A673 (cell line): ENCODE data around the gene PPM1E.

ENCODE experiments used
- EZH2 ChIP-seq: fragments of 200-600 bp; sonication (generic); IDR thresholded peaks from 2 replicates; pipeline ENCODE4 v1.6.1; 2017; ENCODE audit warnings: borderline replicate concordance, low read depth, mild to moderate bottlenecking, mixed read lengths, antibody characterized with exemption, low read length; ENCODE audit not compliant: poor library complexity, severe bottlenecking
- TF ChIP-seq, protein P1 (sequence below): fragments of 300-800, 200-600 bp; sonication (generic); conservative IDR thresholded peaks from 2 replicates; pipeline ENCODE4 v1.5.1; 2017; ENCODE audit warnings: low read depth, mild to moderate bottlenecking, antibody characterized with exemption, low read length, moderate library complexity, mixed read lengths

DNA sequence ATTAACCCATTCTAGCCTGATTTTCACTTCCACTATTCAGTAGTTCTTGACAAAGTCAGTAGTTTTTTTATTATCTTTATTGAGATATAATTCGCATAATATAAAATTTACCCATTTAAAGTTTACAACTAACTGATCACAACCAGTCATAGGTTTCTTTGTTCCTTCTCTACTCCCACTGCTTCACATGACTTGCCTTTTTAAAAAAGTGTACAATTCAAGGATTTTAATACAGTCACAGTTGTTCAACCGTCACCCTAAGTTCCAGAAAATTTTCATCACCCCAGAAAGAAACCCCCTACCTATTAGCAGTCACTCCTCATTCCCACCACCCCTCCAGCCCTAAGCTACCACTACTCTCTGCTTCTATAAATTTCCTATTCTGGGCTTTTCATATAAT is 188.5 kb downstream of the PPM1E start:
- TF ChIP-seq, protein P1, sequence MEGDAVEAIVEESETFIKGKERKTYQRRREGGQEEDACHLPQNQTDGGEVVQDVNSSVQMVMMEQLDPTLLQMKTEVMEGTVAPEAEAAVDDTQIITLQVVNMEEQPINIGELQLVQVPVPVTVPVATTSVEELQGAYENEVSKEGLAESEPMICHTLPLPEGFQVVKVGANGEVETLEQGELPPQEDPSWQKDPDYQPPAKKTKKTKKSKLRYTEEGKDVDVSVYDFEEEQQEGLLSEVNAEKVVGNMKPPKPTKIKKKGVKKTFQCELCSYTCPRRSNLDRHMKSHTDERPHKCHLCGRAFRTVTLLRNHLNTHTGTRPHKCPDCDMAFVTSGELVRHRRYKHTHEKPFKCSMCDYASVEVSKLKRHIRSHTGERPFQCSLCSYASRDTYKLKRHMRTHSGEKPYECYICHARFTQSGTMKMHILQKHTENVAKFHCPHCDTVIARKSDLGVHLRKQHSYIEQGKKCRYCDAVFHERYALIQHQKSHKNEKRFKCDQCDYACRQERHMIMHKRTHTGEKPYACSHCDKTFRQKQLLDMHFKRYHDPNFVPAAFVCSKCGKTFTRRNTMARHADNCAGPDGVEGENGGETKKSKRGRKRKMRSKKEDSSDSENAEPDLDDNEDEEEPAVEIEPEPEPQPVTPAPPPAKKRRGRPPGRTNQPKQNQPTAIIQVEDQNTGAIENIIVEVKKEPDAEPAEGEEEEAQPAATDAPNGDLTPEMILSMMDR = no peak
- no peak for TF ChIP-seq EZH2
